Mesodermal cell (in vitro differentiated cells): Measurements from ENCODE around the gene ADAMTSL4.
"Not testable (repeated sequence)": the region's sequence is repeated elsewhere in the genome, so short reads cannot be mapped to it uniquely, and the experiment has no call there.

Source experiments
- H3K27ac ChIP-seq: 2 replicates; pipeline ENCODE4 v1.7.0; 2013; ENCODE audit warnings: mild to moderate bottlenecking, low read depth, low read length, moderate library complexity; ENCODE audit not compliant: severe bottlenecking
- H3K36me3 ChIP-seq: 2 replicates; pipeline ENCODE4 v1.7.1; 2013; ENCODE audit warnings: mild to moderate bottlenecking, low read length, moderate library complexity; ENCODE audit not compliant: control insufficient read depth, insufficient read depth
- H3K4me1 ChIP-seq: one replicate; pipeline ENCODE4 v1.7.1; 2013; ENCODE audit warnings: mild to moderate bottlenecking, low read length; ENCODE audit not compliant: insufficient read depth, control insufficient read depth, poor library complexity, severe bottlenecking
- H3K4me3 ChIP-seq: 2 replicates; pipeline ENCODE4 v1.7.0; 2013; ENCODE audit warnings: low read length, control low read depth, mild to moderate bottlenecking; ENCODE audit not compliant: insufficient read depth, poor library complexity, severe bottlenecking; ENCODE audit errors: extremely low read depth
- H3K9me3 ChIP-seq: 2 replicates; pipeline ENCODE4 v1.7.1; 2013; ENCODE audit warnings: mild to moderate bottlenecking, low read length, moderate library complexity; ENCODE audit not compliant: control insufficient read depth
- WGBS, 2 experiments: methylation state at CpG; one replicate each; pipeline ENCODE4 v1.1.5; 2013; ENCODE audit warnings: missing lambda C conversion rate in 2 of 2; ENCODE audit not compliant: insufficient coverage in 2 of 2; 5-methylcytosine and 5-hydroxymethylcytosine counted together

Gene ADAMTSL4

GRCh38 chr1:150572918-150573647 lies 23.9 kb downstream of the ADAMTSL4 start:
- WGBS, 2 experiments = 96 to 100% methylated on average over 2 to 4 of the region's 4 CpGs
- Histone ChIP-seq H3K27ac (peak overlapping the region; percentile 54), H3K4me1 (peaks cover 39% of the 10 kb centered on the region), H3K4me3 (no peak overlapping the region), H3K36me3 (peaks cover 73% of the 10 kb centered on the region), H3K9me3 (no peaks in the 10 kb centered on the region)

- Histone ChIP-seq H3K27ac (peak overlapping the region; percentile 54), H3K4me1 (peaks cover 33% of the 10 kb centered on the region), H3K36me3 (peaks cover 76% of the 10 kb centered on the region)
- H3K4me3 ChIP-seq, H3K9me3 ChIP-seq: not testable (repeated sequence)
- WGBS, 2 experiments = 95 to 97% methylated on average over 9 to 12 of the region's 13 CpGs
Observed at GRCh38 chr1:150573648-150574071, 24.5 kb downstream of the ADAMTSL4 start.

DNA sequence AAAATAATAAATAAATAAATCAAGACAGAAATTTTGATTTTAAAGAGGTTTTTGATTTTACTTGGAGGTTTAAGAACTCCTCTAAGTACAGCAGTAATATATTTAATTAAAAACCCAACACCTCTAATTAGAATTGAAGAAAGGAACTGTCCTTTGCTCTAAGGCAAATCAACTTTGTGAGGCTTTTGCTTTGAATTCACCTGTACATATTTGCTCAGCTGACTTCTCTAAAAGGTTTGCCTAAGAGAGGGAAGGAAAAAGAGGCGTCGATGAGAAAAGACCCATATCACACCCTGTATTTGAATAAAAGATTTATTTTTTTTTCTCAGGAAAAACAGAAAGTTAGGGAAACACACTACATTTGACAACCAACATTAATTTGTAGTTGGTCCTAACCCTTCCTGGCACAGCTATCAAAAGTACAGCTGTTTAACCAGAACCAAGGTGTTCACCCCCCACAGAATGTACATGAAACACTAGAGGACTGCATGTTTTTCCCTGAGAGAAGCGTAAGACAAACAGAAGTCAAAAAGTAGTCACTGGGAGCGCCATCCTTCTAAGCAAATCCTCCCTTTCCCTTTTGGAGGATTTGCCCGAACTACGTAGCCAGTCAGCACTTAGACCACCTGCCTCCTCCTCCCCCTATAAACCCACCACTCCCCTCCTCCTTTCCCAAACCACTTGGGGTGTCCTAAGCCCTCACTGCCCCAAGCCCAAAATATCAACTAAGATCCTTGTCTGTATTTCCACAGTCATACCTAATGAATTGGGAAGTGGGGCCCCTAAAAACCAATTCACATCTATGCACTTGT lies 25.3 kb downstream of the ADAMTSL4 start:
- Histone ChIP-seq H3K9me3 (no peaks in the 10 kb centered on the region), H3K4me3 (peak overlapping the region; percentile 79), H3K36me3 (peaks cover 76% of the 10 kb centered on the region), H3K4me1 (peaks cover 25% of the 10 kb centered on the region), H3K27ac (peak overlapping the region; percentile 39)
- 92 to 96% methylated on average over 4 of the region's 6 CpGs for WGBS, 2 experiments

DNA sequence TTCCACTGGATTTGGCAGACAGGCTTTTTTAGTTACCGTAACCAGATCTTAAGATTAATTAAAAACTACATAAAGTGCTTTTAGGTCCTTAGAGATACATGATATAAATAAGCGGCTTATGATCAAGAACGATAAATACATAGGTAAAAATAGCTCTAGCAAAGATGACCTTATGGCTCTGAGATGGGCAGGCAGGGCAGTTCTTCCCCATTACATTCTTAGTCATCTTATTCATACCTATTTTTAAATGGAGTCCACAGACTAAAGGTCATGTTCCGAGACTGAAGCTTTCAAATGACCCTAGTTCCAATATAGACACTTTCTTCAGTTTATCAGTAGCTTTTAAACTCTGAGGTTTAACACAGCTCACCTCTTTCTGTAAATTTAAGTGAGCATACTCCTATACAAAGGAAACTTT lies 25.9 kb downstream of the ADAMTSL4 start:
- peak overlapping the region; percentile 42 for H3K27ac ChIP-seq
- H3K36me3 ChIP-seq = peaks cover 76% of the 10 kb centered on the region

GRCh38 chr1:150575518-150576366 lies 26.5 kb downstream of the ADAMTSL4 start:
- peaks cover 73% of the 10 kb centered on the region for H3K36me3 ChIP-seq
- peak overlapping the region; percentile 79 for H3K4me3 ChIP-seq
- H3K27ac ChIP-seq = peak overlapping the region; percentile 42
- WGBS, 2 experiments = 40% methylated on average over 1 of the region's 1 CpG; no CpG with 5 or more reads in 1 of the 2 experiments
- H3K9me3 ChIP-seq = no peaks in the 10 kb centered on the region
- H3K4me1 ChIP-seq = peaks cover 16% of the 10 kb centered on the region

More for the DNA sequence above, 25.9 kb downstream of the ADAMTSL4 start:
- Histone ChIP-seq H3K4me3 (peak overlapping the region; percentile 79), H3K9me3 (no peaks in the 10 kb centered on the region), H3K4me1 (peaks cover 19% of the 10 kb centered on the region)
- 100% methylated on average over 1 of the region's 4 CpGs for WGBS, 2 experiments

GRCh38 chr1:150576367-150576711 lies 27.1 kb downstream of the ADAMTSL4 start:
- Histone ChIP-seq H3K4me1 (peaks cover 16% of the 10 kb centered on the region), H3K9me3 (no peaks in the 10 kb centered on the region), H3K27ac (peak overlapping the region; percentile 26), H3K36me3 (peaks cover 67% of the 10 kb centered on the region), H3K4me3 (peak overlapping the region; percentile 79)
- WGBS, 2 experiments = 0% methylated on average over 1 of the region's 4 CpGs; no CpG with 5 or more reads in 1 of the 2 experiments

DNA sequence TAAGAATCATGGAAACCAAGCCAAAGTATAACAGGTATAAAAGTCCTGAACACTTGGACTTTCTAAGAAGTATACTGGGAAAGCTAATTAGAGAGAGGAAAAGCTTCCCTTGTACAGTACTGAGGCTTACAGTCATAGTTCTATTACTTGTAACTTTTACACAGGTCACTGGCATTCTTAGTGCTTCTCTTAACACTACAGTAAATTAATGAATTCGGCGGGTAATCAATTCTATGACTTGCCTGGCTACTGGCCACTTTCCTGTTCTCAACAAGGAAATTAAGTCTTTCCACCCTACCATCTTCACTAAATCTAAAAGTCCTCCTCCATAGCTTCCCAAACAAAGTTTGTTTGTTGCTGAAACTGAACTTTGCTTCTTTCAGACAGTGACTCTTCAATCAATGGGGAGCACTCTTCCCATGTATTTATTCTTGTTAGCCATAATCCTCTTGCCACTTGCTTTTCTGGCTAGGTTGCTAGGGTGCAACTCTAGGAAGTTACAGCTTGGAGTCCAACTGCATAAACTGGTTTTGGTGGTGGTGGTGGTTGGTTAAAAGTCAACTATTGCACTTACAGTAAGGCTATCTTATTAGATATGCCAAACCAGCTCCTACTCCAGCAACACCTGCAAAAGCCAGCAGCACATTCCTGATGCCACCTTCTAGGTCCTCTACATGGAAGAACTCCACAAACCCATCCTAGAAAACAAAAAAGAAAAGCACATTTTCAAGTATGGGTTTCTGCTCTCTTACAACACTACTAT lies 27.8 kb downstream of the ADAMTSL4 start:
- H3K4me1 ChIP-seq = peaks cover 16% of the 10 kb centered on the region
- H3K36me3 ChIP-seq = peaks cover 61% of the 10 kb centered on the region
- H3K4me3 ChIP-seq = peak overlapping the region; percentile 79
- peak overlapping the region; percentile 100 for H3K27ac ChIP-seq
- 17 to 22% methylated on average over 2 of the region's 2 CpGs for WGBS, 2 experiments
- H3K9me3 ChIP-seq = no peaks in the 10 kb centered on the region

DNA sequence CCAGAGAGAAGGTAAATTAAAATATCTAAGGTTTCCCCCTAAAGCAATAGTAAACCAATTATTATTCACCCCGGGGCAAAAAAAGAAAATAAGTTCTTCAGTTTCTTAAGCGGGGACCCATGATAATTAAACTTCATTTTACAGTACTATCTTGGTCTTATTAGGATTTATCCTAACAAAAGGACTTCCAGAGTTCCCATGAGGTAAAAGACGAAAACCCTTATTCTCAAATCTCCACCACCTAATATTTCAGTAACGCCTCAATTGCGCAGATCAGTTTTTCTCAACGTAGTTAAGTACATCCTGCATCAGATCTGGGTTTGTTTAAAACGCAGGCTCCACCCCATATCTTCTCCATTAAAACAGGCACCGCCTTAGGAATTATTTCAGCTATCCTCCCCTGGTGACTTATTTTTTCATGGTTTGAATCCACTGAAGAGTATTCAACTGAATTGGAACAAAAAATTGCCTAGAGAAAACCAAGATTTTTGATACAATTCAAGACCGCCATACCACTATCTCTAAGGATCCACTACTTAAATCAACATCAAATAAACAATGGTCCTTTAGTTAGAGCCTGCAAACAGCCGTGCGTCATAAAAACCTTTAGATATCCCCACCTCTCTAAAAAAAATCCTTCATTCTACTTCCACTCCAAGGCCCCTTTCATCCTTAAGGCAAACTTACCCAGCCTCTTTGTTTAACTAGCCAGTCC lies 28.5 kb downstream of the ADAMTSL4 start:
- Histone ChIP-seq H3K27ac (peak overlapping the region; percentile 100), H3K36me3 (peaks cover 55% of the 10 kb centered on the region), H3K4me3 (peak overlapping the region; percentile 79), H3K9me3 (no peaks in the 10 kb centered on the region), H3K4me1 (peaks cover 13% of the 10 kb centered on the region)
- 0% methylated on average over 8 to 9 of the region's 11 CpGs for WGBS, 2 experiments

DNA sequence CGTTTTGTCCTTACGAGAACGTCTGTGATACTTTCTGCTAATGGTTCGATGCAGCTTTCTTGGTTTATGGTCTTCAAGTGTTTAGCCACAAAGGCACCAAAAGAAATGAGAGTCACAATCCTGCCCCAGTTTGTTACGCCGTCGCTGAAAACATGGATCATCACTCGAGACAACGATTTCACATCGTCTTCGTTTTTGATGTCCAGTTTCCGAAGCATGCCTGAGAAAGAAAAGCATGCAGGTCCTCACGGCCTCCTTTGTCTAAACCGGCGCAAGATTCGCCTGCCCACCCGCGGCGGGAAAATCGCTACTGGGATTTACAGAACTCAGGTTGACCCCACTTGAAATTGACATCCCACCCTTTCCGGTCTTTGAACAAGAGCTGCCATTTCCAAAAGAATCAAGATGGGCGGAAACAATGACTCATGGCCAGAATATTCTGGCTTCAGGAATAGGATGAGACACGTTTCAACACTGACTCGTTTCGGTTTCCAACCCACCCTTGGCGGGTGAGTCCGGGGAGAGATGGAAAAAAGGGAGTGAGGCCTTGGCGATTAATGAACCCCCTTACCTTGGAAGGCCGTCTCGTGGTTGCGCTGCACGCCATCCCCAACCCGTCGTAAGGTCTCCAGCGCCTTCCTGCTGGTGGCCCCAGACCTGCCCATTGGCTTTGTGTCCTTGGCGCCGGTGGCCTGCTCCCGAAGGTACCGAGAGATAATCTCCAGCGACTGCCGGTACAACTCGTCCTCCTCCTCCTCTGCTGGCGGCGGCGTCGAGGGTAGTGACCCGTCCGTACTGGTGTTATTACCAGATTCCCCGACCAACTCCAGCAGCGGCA lies 29.3 kb downstream of the ADAMTSL4 start:
- H3K4me3 ChIP-seq = peak overlapping the region; percentile 79
- peak overlapping the region; percentile 100 for H3K27ac ChIP-seq
- peaks cover 9% of the 10 kb centered on the region for H3K4me1 ChIP-seq
- no peaks in the 10 kb centered on the region for H3K9me3 ChIP-seq
- peaks cover 48% of the 10 kb centered on the region for H3K36me3 ChIP-seq
- 0 to 1% methylated on average over 39 to 50 of the region's 50 CpGs for WGBS, 2 experiments
